GM21526 (cell line): ENCODE data around the gene LTA4H.
"Not testable (repeated sequence)": the region's sequence is repeated elsewhere in the genome, so short reads cannot be mapped to it uniquely, and the experiment has no call there.

Experiments used
- ATAC-seq: cut with Tn5 transposase; IDR thresholded peaks from one replicate; pipeline ENCODE4 v1.9.1; 2021; ENCODE audit warnings: moderate library complexity; ENCODE audit not compliant: unreplicated experiment, low FRiP score

Gene LTA4H

GRCh38 chr12:95995238-95996031 is 40.0 kb downstream of the LTA4H start:
- ATAC-seq: no peak

DNA sequence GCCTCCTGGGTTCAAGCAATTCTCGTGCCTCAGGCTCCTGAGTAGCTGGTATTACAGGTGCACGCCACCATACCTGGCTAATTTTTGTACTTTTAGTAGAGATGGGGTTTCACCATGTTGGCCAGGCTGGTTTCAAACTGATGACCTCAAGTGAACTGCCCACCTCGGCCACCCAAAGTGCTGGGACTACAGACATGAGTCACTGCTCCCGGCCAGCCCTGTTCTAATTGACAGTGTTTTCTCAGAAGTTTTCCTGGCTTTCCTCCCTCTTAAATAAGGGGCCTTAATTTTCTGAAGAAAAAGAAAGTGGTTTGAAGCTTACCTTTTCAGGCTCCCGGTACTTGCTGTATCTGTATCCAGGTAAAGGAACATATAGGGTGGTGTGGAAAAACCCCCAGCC is 40.9 kb downstream of the LTA4H start:
- no peak for ATAC-seq

DNA sequence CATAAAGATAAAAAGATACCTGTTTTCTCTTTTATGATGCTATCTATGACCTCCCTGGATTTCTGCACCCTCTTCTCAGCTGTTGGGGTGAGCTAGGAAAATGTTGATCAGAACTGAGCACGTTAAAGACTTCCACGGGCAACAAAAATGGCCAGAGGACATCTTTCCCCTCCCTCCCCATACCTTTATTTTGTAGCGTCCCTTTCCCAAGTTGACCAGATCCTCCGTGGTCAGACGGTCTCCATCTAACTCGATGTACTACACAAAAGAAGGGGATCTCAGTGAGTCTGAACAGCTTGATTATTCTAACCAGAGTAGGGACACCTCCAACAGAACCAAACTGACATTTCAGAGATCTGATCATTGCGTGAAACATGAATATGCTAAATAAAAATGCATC is 41.5 kb downstream of the LTA4H start:
- no peak for ATAC-seq

- ATAC-seq: no peak
Observed at GRCh38 chr12:95990136-95990535, 45.3 kb downstream of the LTA4H start.

DNA sequence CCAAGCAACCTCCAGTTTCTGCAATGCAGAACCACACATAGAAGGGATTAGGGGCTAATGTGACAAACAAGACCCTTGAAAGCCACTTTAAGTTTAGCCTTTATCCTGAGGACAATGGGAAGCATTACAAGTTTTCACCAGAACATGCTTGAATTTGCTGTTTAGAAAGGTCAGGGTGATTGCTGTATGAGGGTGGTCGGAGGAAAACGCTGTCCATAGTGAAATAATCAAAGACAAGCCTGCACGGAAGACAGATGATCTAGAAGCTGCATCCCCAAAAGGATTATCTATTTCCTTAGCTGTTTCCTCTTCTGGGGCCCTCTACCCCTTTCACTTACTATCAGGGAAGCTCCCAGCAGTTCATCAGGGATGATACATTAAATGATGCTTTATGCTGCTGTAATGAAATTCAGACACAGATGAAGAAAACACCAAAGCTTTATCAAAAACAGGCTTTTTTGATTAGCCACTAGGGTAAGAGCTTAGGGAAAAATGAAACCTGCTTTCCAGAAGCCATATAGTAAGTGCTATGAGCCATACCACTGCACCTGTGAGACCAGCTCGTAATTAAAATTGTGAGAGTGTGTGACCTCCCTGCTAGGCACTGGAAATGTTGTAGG is 45.8 kb downstream of the LTA4H start:
- ATAC-seq: no peak

- no peak for ATAC-seq
Observed at GRCh38 chr12:95988506-95989275, 46.7 kb downstream of the LTA4H start.

DNA sequence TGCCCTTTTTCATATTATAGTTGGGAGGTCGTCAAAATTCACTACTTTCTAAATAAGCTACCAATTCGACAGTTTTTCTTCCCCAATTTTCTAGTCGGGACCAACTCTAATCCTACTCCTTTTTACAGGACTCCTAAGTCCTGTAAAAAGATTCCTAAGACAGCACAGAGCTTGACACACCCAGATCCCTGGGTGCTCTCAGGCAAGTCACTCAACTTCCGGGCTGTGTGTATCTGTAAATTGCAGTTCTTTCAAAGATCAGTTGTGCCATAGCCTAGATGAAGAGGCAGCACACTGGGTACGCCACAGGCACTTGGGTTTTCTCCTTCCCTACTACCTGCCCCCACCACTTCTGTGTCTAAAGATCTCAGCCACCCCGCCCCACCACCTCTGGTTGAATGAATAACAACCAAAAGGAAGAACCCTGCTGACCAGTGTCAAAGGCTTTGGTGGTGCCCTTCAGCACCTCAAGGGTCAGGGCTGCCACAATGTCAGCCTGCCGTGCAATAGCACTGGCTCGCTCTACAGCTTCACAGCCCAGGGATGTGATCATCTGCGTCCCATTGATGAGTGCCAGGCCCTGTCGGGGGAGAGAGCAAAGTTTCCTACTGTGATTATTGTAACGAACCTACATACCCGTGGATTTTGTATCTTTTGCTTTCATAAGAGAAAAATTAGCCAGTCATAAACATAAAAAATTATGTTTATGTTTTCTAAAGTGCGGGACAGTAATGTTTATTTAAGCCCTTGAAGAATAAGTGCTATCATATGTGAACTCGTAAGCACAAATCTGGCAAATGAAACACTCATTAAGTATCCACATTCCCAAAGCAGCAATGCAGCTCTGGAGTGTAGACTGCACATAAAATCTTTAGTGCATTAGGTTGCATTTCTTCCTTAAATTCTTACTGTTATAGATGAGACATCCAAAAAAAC is 48.5 kb downstream of the LTA4H start:
- ATAC-seq: no peak

- ATAC-seq: no peak
Observed at GRCh38 chr12:95984682-95985081, 50.7 kb downstream of the LTA4H start.

- ATAC-seq: no peak
Observed at GRCh38 chr12:95982602-95983001, 52.8 kb downstream of the LTA4H start.

GRCh38 chr12:95980437-95980836 is 55.0 kb downstream of the LTA4H start:
- no peak for ATAC-seq

DNA sequence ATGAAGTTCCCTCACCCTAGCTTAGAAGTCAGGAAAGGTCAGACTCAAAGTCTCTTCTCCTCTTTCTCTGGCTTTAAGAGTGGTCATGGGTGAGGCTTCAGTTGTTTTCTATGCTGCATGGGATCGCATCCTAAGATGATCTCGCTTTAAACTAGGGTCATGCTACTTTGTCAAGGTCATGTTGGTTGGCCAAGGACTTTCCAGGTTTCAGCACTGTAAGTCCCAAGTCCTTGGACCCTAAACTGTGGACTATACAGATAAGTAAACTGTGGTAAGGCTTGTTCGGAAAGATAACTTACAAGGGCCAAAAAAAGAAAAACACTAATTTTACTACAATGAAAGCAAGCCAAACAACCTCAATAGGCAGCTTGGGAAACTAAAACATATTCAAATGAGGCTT is 56.6 kb downstream of the LTA4H start:
- ATAC-seq: no peak

- ATAC-seq: no peak
Observed at GRCh38 chr12:95978351-95978750, 57.0 kb downstream of the LTA4H start.

GRCh38 chr12:95977764-95978305 is 57.6 kb downstream of the LTA4H start:
- no peak for ATAC-seq

GRCh38 chr12:95976416-95976832 is 59.0 kb downstream of the LTA4H start:
- no peak for ATAC-seq

GRCh38 chr12:95975491-95975890 is 59.9 kb downstream of the LTA4H start:
- ATAC-seq: no peak

DNA sequence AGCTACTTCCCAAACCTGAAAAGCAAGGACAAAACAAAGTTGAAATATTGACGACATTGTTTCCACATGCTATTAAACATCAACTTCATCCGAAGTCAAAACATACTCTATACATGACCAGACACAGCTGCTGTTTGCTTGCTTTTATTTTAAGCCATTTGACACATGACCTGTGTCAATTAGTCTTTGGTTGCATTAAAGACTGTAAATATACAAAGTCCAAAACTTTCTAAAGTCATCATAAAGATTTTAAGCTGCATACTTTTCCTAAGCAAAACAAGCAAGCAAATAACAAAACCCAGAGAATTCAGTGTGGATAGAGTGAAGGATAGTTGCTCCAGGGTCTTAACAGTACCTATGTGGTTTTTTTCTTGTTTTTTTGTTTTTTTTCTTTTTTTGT is 61.0 kb downstream of the LTA4H start:
- no peak for ATAC-seq

GRCh38 chr12:95972832-95973456 is 62.4 kb downstream of the LTA4H start:
- no peak for ATAC-seq

DNA sequence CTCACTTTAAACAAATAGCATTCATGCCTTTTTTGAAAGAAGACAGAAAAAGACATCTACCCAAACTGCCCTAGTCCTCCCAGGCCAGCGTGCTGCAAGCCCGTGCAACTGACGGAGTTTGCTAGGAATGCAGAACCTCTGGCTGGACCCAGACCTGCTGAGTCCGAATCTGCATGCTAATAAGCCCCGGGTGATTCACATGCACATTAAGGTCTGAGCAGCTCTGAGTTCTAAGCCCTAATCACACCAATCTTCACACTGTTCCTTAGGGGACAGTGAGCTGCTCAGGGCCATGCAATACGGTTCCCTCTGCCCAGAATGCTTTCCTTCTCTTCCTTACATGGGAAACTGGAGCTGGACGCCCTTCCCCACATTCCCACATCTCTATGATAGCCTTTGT is 64.5 kb downstream of the LTA4H start:
- no peak for ATAC-seq

DNA sequence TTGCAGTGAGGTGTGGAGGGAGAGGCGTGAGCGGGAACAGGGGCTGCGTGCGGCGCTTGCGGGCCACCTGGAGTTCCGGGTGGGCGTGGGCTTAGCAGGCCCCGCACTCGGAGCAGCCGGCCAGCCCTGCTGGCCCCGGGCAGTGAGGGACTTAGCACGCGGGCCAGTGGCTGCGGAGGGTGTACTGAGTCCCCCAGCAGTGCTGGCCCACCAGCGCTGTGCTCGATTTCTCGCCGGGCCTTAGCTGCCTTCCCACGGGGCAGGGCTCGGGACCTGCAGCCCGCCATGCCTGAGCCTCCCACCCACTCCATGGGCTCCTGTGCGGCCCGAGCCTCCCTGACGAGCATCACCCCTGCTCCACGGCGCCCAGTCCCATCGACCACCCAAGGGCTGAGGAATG is 66.3 kb downstream of the LTA4H start:
- ATAC-seq: not testable (repeated sequence)

DNA sequence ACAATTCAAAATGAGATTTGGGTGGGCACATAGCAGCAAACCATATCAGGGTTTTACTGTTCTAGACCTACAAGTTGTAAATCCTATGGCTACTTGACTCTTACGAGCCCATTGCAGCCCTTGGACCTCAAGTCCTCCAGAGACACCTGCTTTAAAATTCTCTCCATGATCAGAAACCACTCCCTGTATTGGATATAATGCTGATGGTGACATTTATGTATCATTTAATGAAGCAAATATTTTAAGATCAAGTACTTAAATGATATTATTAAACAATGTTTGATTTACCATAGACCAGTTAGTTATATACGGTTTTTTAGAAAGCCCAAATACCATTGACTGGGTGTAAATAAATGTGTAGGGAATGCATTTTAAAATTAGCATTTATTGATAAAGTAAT is 68.1 kb downstream of the LTA4H start:
- ATAC-seq: no peak
